ENCODE data around the gene LRRC28.

LRRC28 gene

GRCh38 chr15:99404454-99404853 is 153.2 kb downstream of the LRRC28 start:
- DNase-seq (ENCODE audit: extremely low read depth, low read depth): no peak
- TF ChIP-seq CTCF (IDR thresholded peaks at IDR 0.05; ENCODE audit: low read depth, low read length, missing control alignments): no peak
- no peak overlapping the region for H3K4me3 ChIP-seq (replicated peaks; ENCODE audit: low read depth, low read length)

GRCh38 chr15:99406120-99406519 is 154.8 kb downstream of the LRRC28 start:
- no peak for TF ChIP-seq CTCF (IDR thresholded peaks at IDR 0.05; ENCODE audit: low read depth, low read length, missing control alignments)
- DNase-seq (ENCODE audit: extremely low read depth, low read depth): no peak
- no peak overlapping the region for H3K4me3 ChIP-seq (replicated peaks; ENCODE audit: low read depth, low read length)

- H3K4me3 ChIP-seq (replicated peaks; ENCODE audit: low read depth, low read length): no peak overlapping the region
- DNase-seq (ENCODE audit: extremely low read depth, low read depth): no peak
- TF ChIP-seq CTCF (IDR thresholded peaks at IDR 0.05; ENCODE audit: low read depth, low read length, missing control alignments): no peak
Measured at GRCh38 chr15:99406716-99407487, 155.6 kb downstream of the LRRC28 start.

GRCh38 chr15:99407716-99408115 is 156.4 kb downstream of the LRRC28 start:
- H3K4me3 ChIP-seq (replicated peaks; ENCODE audit: low read depth, low read length): no peak overlapping the region
- DNase-seq (ENCODE audit: extremely low read depth, low read depth): no peak
- TF ChIP-seq CTCF (IDR thresholded peaks at IDR 0.05; ENCODE audit: low read depth, low read length, missing control alignments): no peak

GRCh38 chr15:99408236-99409096 is 157.2 kb downstream of the LRRC28 start:
- no peak overlapping the region for H3K4me3 ChIP-seq (replicated peaks; ENCODE audit: low read depth, low read length)
- no peak for TF ChIP-seq CTCF (IDR thresholded peaks at IDR 0.05; ENCODE audit: low read depth, low read length, missing control alignments)
- peak; percentile 33 for DNase-seq (ENCODE audit: extremely low read depth, low read depth)

GRCh38 chr15:99409097-99409473 is 157.8 kb downstream of the LRRC28 start:
- no peak overlapping the region for H3K4me3 ChIP-seq (replicated peaks; ENCODE audit: low read depth, low read length)
- DNase-seq (ENCODE audit: extremely low read depth, low read depth): no peak
- TF ChIP-seq CTCF (IDR thresholded peaks at IDR 0.05; ENCODE audit: low read depth, low read length, missing control alignments): peak; percentile 48

All from HFF-Myc (cell line).